Measurements from ENCODE around the gene LSM14A. TPM values are rescaled to one million over a fixed set of nuclear protein-coding genes. Genes with fewer than 3 reads are reported as not detected.

The LSM14A gene
- total and polyA plus RNA-seq, 9 of the 15 experiments (the other 6 are each of a cell fraction or from before 2014, with no cell fraction given): 19.5 to 150 (median 95.1) TPM

DNA sequence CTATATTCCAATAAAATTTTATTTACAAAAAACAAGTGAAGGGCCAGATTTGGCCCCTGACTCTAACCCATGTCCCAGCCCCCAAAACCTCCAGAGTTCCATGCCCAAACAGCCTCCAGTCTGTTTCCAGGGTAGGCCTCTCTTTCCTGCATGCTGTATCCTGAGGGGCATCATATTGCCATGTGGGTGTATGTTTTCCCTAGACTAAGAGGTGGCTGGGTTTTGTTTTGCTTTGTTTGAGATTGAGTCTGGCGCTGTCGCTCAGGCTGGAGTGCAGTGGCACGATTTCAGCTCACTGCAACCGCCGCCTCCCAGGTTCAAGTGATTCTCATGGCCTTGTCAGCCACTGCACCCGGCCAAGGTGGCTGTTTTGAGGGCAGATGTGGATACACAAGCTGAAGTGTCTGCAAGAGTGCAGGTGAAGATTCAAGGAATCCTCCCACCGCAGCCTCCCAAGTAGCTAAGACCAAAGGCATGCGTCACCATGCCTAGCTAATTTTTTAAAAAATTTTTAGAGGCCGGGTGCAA is 23.6 kb upstream of the LSM14A start (continued):
- no peak for TF ChIP-seq POLR2AphosphoS5 (IDR thresholded peaks at IDR 0.05; ENCODE audit: control insufficient read depth, insufficient read depth, low read depth, low read length)
- TF ChIP-seq ZNF780A (CRISPR knock-in tag; IDR thresholded peaks at IDR 0.05): no peak
- no peak for TF ChIP-seq NCOA6 (IDR thresholded peaks at IDR 0.05)
- no peak for TF ChIP-seq SREBF2 (CRISPR knock-in tag; IDR thresholded peaks at IDR 0.05)

GRCh38 chr19:34149873-34150272 is 22.4 kb upstream of the LSM14A start:
- Histone ChIP-seq H3K4me3 (no peak overlapping the region), H3K4me2 (ENCODE audit: insufficient read depth, low read length) (no peak overlapping the region), H3K36me3 (ENCODE audit: control insufficient read depth, insufficient read depth, low read length) (no peaks in the 10 kb centered on the region), H3K27ac (ENCODE audit: extremely low read depth, low read depth, low read length) (no peak overlapping the region), H3K9me1 (ENCODE audit: control insufficient read depth, insufficient read depth, low read length) (no peaks in the 10 kb centered on the region), H3K4me1 (replicated peaks in 1 of 2; ENCODE audit: control insufficient read depth in 2 of 2, insufficient read depth in 2 of 2, low read length in 2 of 2) (no peaks in the 10 kb centered on the region), H3K9ac (ENCODE audit: insufficient read depth in 1 of 2, low read depth in 2 of 2, low read length in 2 of 2) (no peak overlapping the region), H2AFZ (ENCODE audit: low read depth, low read length) (no peak overlapping the region), H3K79me2 (ENCODE audit: control insufficient read depth, insufficient read depth, low read length) (no peaks in the 10 kb centered on the region), H3K27me3 (ENCODE audit: control insufficient read depth in 2 of 2, insufficient read depth in 2 of 2, low read length in 2 of 2) (peaks cover 0 to 2% of the 10 kb centered on the region in 2 experiments; a peak in 2 of 5 replicates), H3K9me3 (replicated peaks; ENCODE audit: control insufficient read depth, insufficient read depth, low read depth, low read length) (no peaks in the 10 kb centered on the region), H4K20me1 (replicated peaks; ENCODE audit: control insufficient read depth, insufficient read depth, low read length) (0 out of 2 replicates have a peak, but pooled peaks cover 3% of the 10 kb centered on the region)
- CTCF ChIA-PET (ENCODE audit: low intra/inter-chr PET ratio): no interaction called here
- in situ Hi-C loops (cut with MboI): no loop called here
- no peak for FAIRE-seq
- no TSS peak for BruUV-seq (replicated peaks)
- DNase-seq (ENCODE audit: extremely low read depth in 1 of 4, low spot score in 3 of 4): no peak
- no peak for ATAC-seq
- intact Hi-C loops (cut with micrococcal nuclease): loop anchor here (5.0 kb wide), 1 partner anchor 373 kb away; no protein-coding TSS in a partner anchor
- 17% methylated on average over 4 of the region's 5 CpGs for WGBS (ENCODE audit: insufficient coverage, low coverage, missing lambda C conversion rate)
- POLR2A ChIA-PET: no interaction called here
- TF ChIP-seq CEBPB (tag; IDR thresholded peaks at IDR 0.05) (peak; percentile 37), ZC3H4 (CRISPR knock-in tag; IDR thresholded peaks at IDR 0.05; ENCODE audit: borderline replicate concordance) (no peak), CEBPG (CRISPR knock-in tag; IDR thresholded peaks at IDR 0.05) (no peak), CEBPG (tag; conservative IDR thresholded peaks at IDR 0.05 in 1 of 2, IDR thresholded peaks at IDR 0.05 in 1 of 2) (peak in 1 of 2 experiments; percentile 69; a peak in 2 of 4 replicates)
- TF ChIP-seq, protein P1, sequence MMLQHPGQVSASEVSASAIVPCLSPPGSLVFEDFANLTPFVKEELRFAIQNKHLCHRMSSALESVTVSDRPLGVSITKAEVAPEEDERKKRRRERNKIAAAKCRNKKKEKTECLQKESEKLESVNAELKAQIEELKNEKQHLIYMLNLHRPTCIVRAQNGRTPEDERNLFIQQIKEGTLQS (IDR thresholded peaks at IDR 0.05): peak; percentile 71
- TF ChIP-seq, protein P1 (CRISPR knock-in tag; conservative IDR thresholded peaks at IDR 0.05): no peak

Measured in K562 (cell line).